NCI-H2171 (cell line): ENCODE data around the gene ANGPTL1.

Source experiments
- DNase-seq: peaks from one replicate; lab custom pipeline; 2025; lab: John Stamatoyannopoulos, UW

Gene ANGPTL1

GRCh38 chr1:178870944-178871343 lies at the start of gene ANGPTL1:
Gene ANGPTL1, minus strand, starts transcription at chr1:178871077. Its CDS starts 5,301 bp downstream, at chr1:178865776.
- no peak for DNase-seq

GRCh38 chr1:178919581-178919980 lies 48.7 kb upstream of the ANGPTL1 start:
- DNase-seq = no peak

- DNase-seq = no peak
These were observed 48.1 kb upstream of the ANGPTL1 start for GRCh38 chr1:178918955-178919354.

GRCh38 chr1:178918308-178918707 lies 47.4 kb upstream of the ANGPTL1 start:
- DNase-seq = no peak

GRCh38 chr1:178916448-178917174 lies 45.7 kb upstream of the ANGPTL1 start:
- DNase-seq = no peak

GRCh38 chr1:178912597-178912996 lies 41.7 kb upstream of the ANGPTL1 start:
- DNase-seq = no peak

GRCh38 chr1:178910023-178910422 lies 39.1 kb upstream of the ANGPTL1 start:
- DNase-seq = no peak

GRCh38 chr1:178908358-178908757 lies 37.5 kb upstream of the ANGPTL1 start:
- DNase-seq = no peak

- no peak for DNase-seq
These were observed 30.7 kb upstream of the ANGPTL1 start for GRCh38 chr1:178901482-178902125.

- no peak for DNase-seq
These were observed 28.5 kb upstream of the ANGPTL1 start for GRCh38 chr1:178899402-178899801.

GRCh38 chr1:178898401-178898800 lies 27.5 kb upstream of the ANGPTL1 start:
- no peak for DNase-seq

- no peak for DNase-seq
These were observed 25.1 kb upstream of the ANGPTL1 start for GRCh38 chr1:178895928-178896327.

GRCh38 chr1:178886551-178886950 lies 15.7 kb upstream of the ANGPTL1 start:
- no peak for DNase-seq

- DNase-seq = no peak
These were observed 15.0 kb upstream of the ANGPTL1 start for GRCh38 chr1:178885869-178886268.

- no peak for DNase-seq
These were observed 11.1 kb upstream of the ANGPTL1 start for GRCh38 chr1:178881950-178882349.

- DNase-seq = no peak
These were observed 7.0 kb upstream of the ANGPTL1 start for GRCh38 chr1:178877896-178878295.

GRCh38 chr1:178875936-178876335 lies 5.1 kb upstream of the ANGPTL1 start:
- no peak for DNase-seq

GRCh38 chr1:178874966-178875365 lies 4.1 kb upstream of the ANGPTL1 start:
- DNase-seq = no peak

GRCh38 chr1:178871551-178872320 lies 859 bp upstream of the ANGPTL1 start:
- no peak for DNase-seq

GRCh38 chr1:178870221-178870620 lies 656 bp downstream of the ANGPTL1 start:
- DNase-seq = no peak

- no peak for DNase-seq
These were observed 1.7 kb downstream of the ANGPTL1 start for GRCh38 chr1:178869119-178869697.

GRCh38 chr1:178868706-178869105 lies 2.2 kb downstream of the ANGPTL1 start:
- DNase-seq = no peak

- DNase-seq = no peak
These were observed 3.2 kb downstream of the ANGPTL1 start for GRCh38 chr1:178867670-178868069.
